Mesendoderm (in vitro differentiated cells): ENCODE results near the gene DYDC1.
"Not testable (repeated sequence)": the region's sequence is repeated elsewhere in the genome, so short reads cannot be mapped to it uniquely, and the experiment has no call there.

Source experiments
- DNase-seq: peaks from one replicate; pipeline ENCODE4 v3.0.0; 2013
- H2AK5ac ChIP-seq: 2 replicates; pipeline ENCODE4 v1.6.1; 2013; ENCODE audit warnings: low read length, inconsistent platforms
- H2BK120ac ChIP-seq: 2 replicates; pipeline ENCODE4 v1.6.1; 2013; ENCODE audit warnings: low read depth, mild to moderate bottlenecking, low read length, moderate library complexity, mixed read lengths
- H2BK15ac ChIP-seq: replicated peaks from 2 replicates; pipeline ENCODE4 v1.6.1; 2013; ENCODE audit warnings: low read depth, mild to moderate bottlenecking, moderate library complexity
- H2BK5ac ChIP-seq: 2 replicates; pipeline ENCODE4 v1.6.1; 2013; ENCODE audit warnings: low read length, inconsistent platforms
- H3K18ac ChIP-seq: 2 replicates; pipeline ENCODE4 v1.6.1; 2013; ENCODE audit warnings: mild to moderate bottlenecking, low read length, mixed read lengths
- H3K23ac ChIP-seq: one replicate; pipeline ENCODE4 v1.6.1; 2013; ENCODE audit warnings: low read length
- H3K27ac ChIP-seq: 2 replicates; pipeline ENCODE4 v1.5.1; 2013; ENCODE audit warnings: low read depth, mild to moderate bottlenecking, inconsistent platforms, low read length, moderate library complexity
- H3K27me3 ChIP-seq: 2 replicates; pipeline ENCODE4 v1.6.1; 2013; ENCODE audit warnings: low read length, control low read depth, mild to moderate bottlenecking, inconsistent platforms; ENCODE audit not compliant: insufficient read depth, poor library complexity
- H3K36me3 ChIP-seq: 2 replicates; pipeline ENCODE4 v1.6.1; 2013; ENCODE audit warnings: low read length, inconsistent platforms; ENCODE audit not compliant: control insufficient read depth, insufficient read depth
- H3K4ac ChIP-seq: one replicate; pipeline ENCODE4 v1.6.1; 2013; ENCODE audit warnings: low read depth, mild to moderate bottlenecking, low read length, moderate library complexity
- H3K4me1 ChIP-seq: 2 replicates; pipeline ENCODE4 v1.6.1; 2013; ENCODE audit warnings: low read depth, low read length, inconsistent platforms; ENCODE audit not compliant: control insufficient read depth
- H3K4me2 ChIP-seq: 2 replicates; pipeline ENCODE4 v1.6.1; 2013; ENCODE audit warnings: low read length
- H3K4me3 ChIP-seq: 2 replicates; pipeline ENCODE4 v1.5.1; 2013; ENCODE audit warnings: mild to moderate bottlenecking, low read length
- H3K56ac ChIP-seq: one replicate; pipeline ENCODE4 v1.6.1; 2013; ENCODE audit warnings: low read length
- H3K79me1 ChIP-seq: 2 replicates; pipeline ENCODE4 v1.6.1; 2013; ENCODE audit warnings: low read length, inconsistent platforms
- H3K79me2 ChIP-seq: 2 replicates; pipeline ENCODE4 v1.6.1; 2013; ENCODE audit warnings: mild to moderate bottlenecking, low read length; ENCODE audit not compliant: control insufficient read depth, insufficient read depth
- H3K9ac ChIP-seq: 2 replicates; pipeline ENCODE4 v1.6.1; 2013; ENCODE audit warnings: low read length, inconsistent platforms
- H4K5ac ChIP-seq: one replicate; pipeline ENCODE4 v1.6.1; 2013; ENCODE audit warnings: low read length
- H4K8ac ChIP-seq: one replicate; pipeline ENCODE4 v1.6.1; 2013; ENCODE audit warnings: low read depth, mild to moderate bottlenecking, control low read depth, low read length, moderate library complexity
- WGBS: extraction: QIAGEN DNeasy Blood & Tissue Kit; methylation state at CpG from one replicate; pipeline ENCODE4 v1.1.7; 2013; ENCODE audit warnings: low lambda C conversion rate, missing lambda C conversion rate; ENCODE audit not compliant: insufficient coverage; ENCODE audit errors: extremely low coverage; 5-methylcytosine and 5-hydroxymethylcytosine counted together

DYDC1 gene

GRCh38 chr10:80313523-80313922 lies 43.0 kb downstream of the DYDC1 start:
- Histone ChIP-seq H2BK5ac (no peak overlapping the region), H3K9ac (no peak overlapping the region), H3K79me1 (no peaks in the 10 kb centered on the region), H3K27ac (no peak overlapping the region), H3K4me2 (no peak overlapping the region), H3K79me2 (no peaks in the 10 kb centered on the region), H3K27me3 (no peaks in the 10 kb centered on the region), H3K4me1 (no peaks in the 10 kb centered on the region), H2BK15ac (no peak overlapping the region), H4K5ac (no peak overlapping the region), H3K56ac (no peak overlapping the region), H2AK5ac (no peak overlapping the region), H3K36me3 (no peaks in the 10 kb centered on the region), H2BK120ac (no peak overlapping the region), H3K18ac (no peak overlapping the region), H3K4me3 (no peak overlapping the region), H3K4ac (no peak overlapping the region), H3K23ac (no peak overlapping the region), H4K8ac (no peak overlapping the region)
- DNase-seq: no peak
- no CpG with 5 or more reads among the region's 5 CpGs for WGBS

DNA sequence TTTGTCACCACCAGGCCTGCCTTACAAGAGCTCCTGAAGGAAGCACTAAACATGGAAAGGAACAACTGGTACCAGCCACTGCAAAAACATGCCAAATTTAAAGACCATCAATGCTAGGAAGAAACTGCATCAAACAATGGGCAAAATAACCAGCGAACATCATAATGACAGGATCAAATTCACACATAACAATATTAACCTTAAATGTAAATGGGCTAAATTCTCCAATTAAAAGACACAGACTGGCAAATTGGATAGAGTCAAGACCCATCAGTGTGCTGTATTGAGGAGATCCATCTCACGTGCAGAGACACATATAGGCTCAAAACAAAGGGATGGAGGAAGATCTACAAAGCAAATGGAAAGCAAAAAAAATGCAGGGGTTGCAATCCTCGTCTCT lies 50.6 kb downstream of the DYDC1 start:
- no CpG with 5 or more reads among the region's 3 CpGs for WGBS
- H3K79me2 ChIP-seq: not testable (repeated sequence)

DNA sequence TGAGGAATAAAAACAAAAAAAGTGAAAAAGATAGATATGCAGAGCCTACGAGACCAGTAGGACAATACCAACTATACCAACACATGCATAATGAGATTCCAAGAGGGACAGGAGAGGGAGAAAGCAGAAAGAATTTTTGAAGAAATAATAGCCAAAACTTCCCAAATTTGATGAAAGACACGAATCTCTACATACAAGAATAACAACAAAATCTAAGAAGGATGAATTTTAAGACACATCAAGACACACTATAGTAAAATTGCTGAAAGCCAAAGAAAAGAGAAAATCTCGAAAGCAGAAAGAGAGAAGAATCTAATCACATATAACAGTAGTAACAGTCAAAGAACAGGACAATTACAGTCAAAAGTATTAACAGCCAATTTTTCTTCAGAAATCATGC lies 59.6 kb downstream of the DYDC1 start:
- Histone ChIP-seq H3K9ac (no peak overlapping the region), H2BK120ac (no peak overlapping the region), H3K4me2 (no peak overlapping the region), H3K23ac (no peak overlapping the region), H4K5ac (no peak overlapping the region), H3K27me3 (no peaks in the 10 kb centered on the region), H2BK15ac (no peak overlapping the region), H3K4me1 (no peaks in the 10 kb centered on the region), H3K4me3 (no peak overlapping the region), H3K36me3 (no peaks in the 10 kb centered on the region), H3K56ac (no peak overlapping the region), H3K27ac (no peak overlapping the region), H2AK5ac (no peak overlapping the region), H4K8ac (no peak overlapping the region), H2BK5ac (no peak overlapping the region), H3K79me2 (no peaks in the 10 kb centered on the region), H3K79me1 (no peaks in the 10 kb centered on the region), H3K18ac (no peak overlapping the region), H3K4ac (no peak overlapping the region)
- DNase-seq: no peak
- WGBS: no CpG with 5 or more reads among the region's 3 CpGs

More for the DNA sequence above, 50.6 kb downstream of the DYDC1 start:
- H2BK120ac ChIP-seq, H3K4me1 ChIP-seq, H3K4ac ChIP-seq, H2AK5ac ChIP-seq, H3K36me3 ChIP-seq, H3K27ac ChIP-seq, H3K4me2 ChIP-seq, H3K18ac ChIP-seq, H3K9ac ChIP-seq, H3K79me1 ChIP-seq, H4K8ac ChIP-seq, H3K4me3 ChIP-seq, H4K5ac ChIP-seq, H3K56ac ChIP-seq, DNase-seq, H2BK5ac ChIP-seq, H2BK15ac ChIP-seq, H3K23ac ChIP-seq, H3K27me3 ChIP-seq: not testable (repeated sequence)

DNA sequence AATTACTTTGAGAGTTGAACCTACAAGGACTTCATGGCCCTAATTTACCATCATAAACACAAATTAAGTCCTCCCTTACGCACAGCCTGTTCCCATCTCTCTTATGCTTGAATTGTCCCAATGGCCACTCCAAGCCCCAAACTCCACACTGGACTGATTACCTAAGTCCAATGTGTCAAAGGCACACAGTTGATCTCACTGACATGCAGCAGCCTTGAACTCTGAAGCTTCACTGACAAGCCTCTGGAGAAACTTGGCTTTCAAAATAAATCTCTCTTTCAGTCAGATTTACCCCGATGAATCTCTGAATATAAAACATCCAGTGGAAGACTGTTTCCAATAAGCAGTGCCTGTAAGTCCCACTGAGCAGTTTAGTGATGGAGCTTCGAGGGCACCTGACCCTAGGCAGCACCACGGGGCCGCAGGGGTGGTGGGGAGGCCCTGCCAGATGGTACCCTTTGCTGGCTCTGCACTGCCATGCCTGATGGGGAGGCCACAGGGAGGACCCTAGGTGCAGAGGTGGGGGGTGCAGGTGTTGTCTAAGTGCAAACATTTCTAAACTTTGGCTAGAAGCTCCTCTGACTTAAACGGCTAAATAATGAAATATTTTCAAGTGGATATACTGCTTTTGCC lies 63.8 kb downstream of the DYDC1 start:
- no peaks in the 10 kb centered on the region for H3K79me2 ChIP-seq
- no peak overlapping the region for H4K8ac ChIP-seq
- H3K23ac ChIP-seq: no peak overlapping the region
- H3K36me3 ChIP-seq: no peaks in the 10 kb centered on the region
- no peak overlapping the region for H2BK120ac ChIP-seq
- H3K18ac ChIP-seq: no peak overlapping the region
- no peak overlapping the region for H3K56ac ChIP-seq
- no CpG with 5 or more reads among the region's 6 CpGs for WGBS
- no peak overlapping the region for H3K4me2 ChIP-seq
- no peak overlapping the region for H2BK15ac ChIP-seq
- no peak overlapping the region for H2BK5ac ChIP-seq
- H2AK5ac ChIP-seq: no peak overlapping the region
- H3K4ac ChIP-seq: no peak overlapping the region
- DNase-seq: no peak
- no peak overlapping the region for H4K5ac ChIP-seq
- H3K79me1 ChIP-seq: no peaks in the 10 kb centered on the region
- H3K9ac ChIP-seq: no peak overlapping the region
- no peaks in the 10 kb centered on the region for H3K27me3 ChIP-seq
- no peak overlapping the region for H3K27ac ChIP-seq
- peaks cover 2% of the 10 kb centered on the region for H3K4me1 ChIP-seq
- no peak overlapping the region for H3K4me3 ChIP-seq

- no peak for DNase-seq
- Histone ChIP-seq H3K36me3 (no peaks in the 10 kb centered on the region), H3K4ac (no peak overlapping the region), H3K4me3 (no peak overlapping the region), H3K9ac (no peak overlapping the region), H3K27me3 (no peaks in the 10 kb centered on the region), H3K23ac (no peak overlapping the region), H3K18ac (no peak overlapping the region), H2BK5ac (no peak overlapping the region), H3K79me2 (no peaks in the 10 kb centered on the region), H3K4me2 (no peak overlapping the region), H3K4me1 (peaks cover 2% of the 10 kb centered on the region), H3K27ac (no peak overlapping the region), H2BK120ac (no peak overlapping the region), H3K79me1 (no peaks in the 10 kb centered on the region), H3K56ac (no peak overlapping the region), H2BK15ac (no peak overlapping the region), H4K8ac (no peak overlapping the region), H2AK5ac (no peak overlapping the region), H4K5ac (no peak overlapping the region)
- no CpG with 5 or more reads among the region's 4 CpGs for WGBS
Observed at GRCh38 chr10:80290474-80291220, 65.9 kb downstream of the DYDC1 start.
